Activated CD4-positive, alpha-beta memory T cell treated with anti-CD3 and anti-CD28 coated beads, Interleukin-2, amount 10 ng/mL, durations not matched to agents 7 days and 5 days (primary cell): ENCODE measurements around the gene SDK1. TPM values are rescaled to one million over a fixed set of nuclear protein-coding genes. Genes with fewer than 3 reads are reported as not detected.

ENCODE experiments used
- CTCF ChIA-PET: fragments of 350-600 bp; sonication (Branson Sonifier 250); formaldehyde crosslinking; loops from one replicate; lab custom pipeline; 2021; ENCODE audit warnings: antibody characterized with exemption, inconsistent platforms; lab: Charles Lee
- POLR2A ChIA-PET: fragments of 350-600 bp; sonication (Branson Sonifier 250); formaldehyde crosslinking; loops from one replicate; lab custom pipeline; 2021; ENCODE audit warnings: antibody characterized with exemption; lab: Charles Lee
- DNase-seq: peaks from one replicate; pipeline ENCODE4 v3.0.0-alpha.2; 2020
- H3K27ac Mint-ChIP-seq: one replicate; pipeline ENCODE4 v1.8.0; 2021; ENCODE audit warnings: mild to moderate bottlenecking, mixed read lengths
- H3K27me3 Mint-ChIP-seq: one replicate; pipeline ENCODE4 v1.8.0; 2021; ENCODE audit warnings: mixed read lengths
- H3K36me3 Mint-ChIP-seq: one replicate; pipeline ENCODE4 v1.8.0; 2021; ENCODE audit warnings: low read depth, mixed read lengths
- H3K4me1 Mint-ChIP-seq: one replicate; pipeline ENCODE4 v1.8.0; 2021; ENCODE audit warnings: mixed read lengths
- H3K4me3 Mint-ChIP-seq: one replicate; pipeline ENCODE4 v1.8.0; 2021; ENCODE audit warnings: mild to moderate bottlenecking, mixed read lengths
- H3K9me3 Mint-ChIP-seq: one replicate; pipeline ENCODE4 v1.8.0; 2021; ENCODE audit warnings: mixed read lengths
- total RNA-seq, 2 experiments: library from RNA; stranded (reverse); gene quantifications; one replicate each; pipeline ENCODE4 v1.2.3, GENCODE V29; 2021

Gene SDK1
- total RNA-seq, 2 experiments from 2014 or later, result 0.03 to 0.05 TPM

GRCh38 chr7:3892686-3893085 lies 591.6 kb downstream of the SDK1 start:
- DNase-seq, result no peak
- no peak overlapping the region for H3K27ac Mint-ChIP-seq
- H3K36me3 Mint-ChIP-seq, result no peaks in the 10 kb centered on the region
- ChIA-PET POLR2A (no interaction called here), CTCF (no interaction called here)
- no peaks in the 10 kb centered on the region for H3K9me3 Mint-ChIP-seq
- H3K27me3 Mint-ChIP-seq, result peaks cover 4% of the 10 kb centered on the region
- H3K4me1 Mint-ChIP-seq, result no peaks in the 10 kb centered on the region
- no peak overlapping the region for H3K4me3 Mint-ChIP-seq

GRCh38 chr7:3893151-3893788 lies 592.2 kb downstream of the SDK1 start:
- Mint-ChIP-seq H3K4me1 (no peaks in the 10 kb centered on the region), H3K36me3 (no peaks in the 10 kb centered on the region)
- CTCF ChIA-PET, result no interaction called here

GRCh38 chr7:3893789-3894153 lies 592.7 kb downstream of the SDK1 start:
- H3K27ac Mint-ChIP-seq, result no peak overlapping the region
- no peak for DNase-seq
- no peaks in the 10 kb centered on the region for H3K9me3 Mint-ChIP-seq
- ChIA-PET CTCF (no interaction called here), POLR2A (no interaction called here)
- H3K4me3 Mint-ChIP-seq, result no peak overlapping the region
- H3K36me3 Mint-ChIP-seq, result no peaks in the 10 kb centered on the region
- H3K27me3 Mint-ChIP-seq, result peaks cover 7% of the 10 kb centered on the region
- H3K4me1 Mint-ChIP-seq, result no peaks in the 10 kb centered on the region

More at GRCh38 chr7:3893151-3893788, 592.2 kb downstream of the SDK1 start:
- Mint-ChIP-seq H3K27ac (no peak overlapping the region), H3K9me3 (no peaks in the 10 kb centered on the region), H3K27me3 (peaks cover 7% of the 10 kb centered on the region), H3K4me3 (no peak overlapping the region)
- POLR2A ChIA-PET, result no interaction called here
- DNase-seq, result no peak

- no peak for DNase-seq
- no peak overlapping the region for H3K4me3 Mint-ChIP-seq
- ChIA-PET POLR2A (no interaction called here), CTCF (no interaction called here)
- H3K4me1 Mint-ChIP-seq, result no peaks in the 10 kb centered on the region
- H3K27me3 Mint-ChIP-seq, result peaks cover 7% of the 10 kb centered on the region
- no peaks in the 10 kb centered on the region for H3K9me3 Mint-ChIP-seq
- no peak overlapping the region for H3K27ac Mint-ChIP-seq
- no peaks in the 10 kb centered on the region for H3K36me3 Mint-ChIP-seq
Observed at GRCh38 chr7:3895341-3896116, 594.5 kb downstream of the SDK1 start.

- H3K4me3 Mint-ChIP-seq, result no peak overlapping the region
- no peaks in the 10 kb centered on the region for H3K9me3 Mint-ChIP-seq
- no peak for DNase-seq
- POLR2A ChIA-PET, result no interaction called here
- no peaks in the 10 kb centered on the region for H3K4me1 Mint-ChIP-seq
- H3K36me3 Mint-ChIP-seq, result no peaks in the 10 kb centered on the region
- no peak overlapping the region for H3K27ac Mint-ChIP-seq
- H3K27me3 Mint-ChIP-seq, result peaks cover 7% of the 10 kb centered on the region
- CTCF ChIA-PET, result no interaction called here
Observed at GRCh38 chr7:3896169-3896765, 595.2 kb downstream of the SDK1 start.

- Mint-ChIP-seq H3K27me3 (peaks cover 10% of the 10 kb centered on the region), H3K4me3 (no peak overlapping the region), H3K27ac (no peak overlapping the region), H3K4me1 (no peaks in the 10 kb centered on the region), H3K36me3 (no peaks in the 10 kb centered on the region), H3K9me3 (no peaks in the 10 kb centered on the region)
- ChIA-PET POLR2A (no interaction called here), CTCF (interaction anchor here (1.5 kb wide), 1 partner anchor 597 kb away, joined by 3 read pairs; the partner anchor contains the start of gene SDK1)
- peak; percentile 51 for DNase-seq
Observed at GRCh38 chr7:3897430-3898372, 596.6 kb downstream of the SDK1 start.

- ChIA-PET POLR2A (no interaction called here), CTCF (no interaction called here)
- Mint-ChIP-seq H3K4me3 (no peak overlapping the region), H3K9me3 (no peaks in the 10 kb centered on the region), H3K27me3 (peaks cover 9% of the 10 kb centered on the region), H3K4me1 (no peaks in the 10 kb centered on the region), H3K36me3 (no peaks in the 10 kb centered on the region), H3K27ac (no peak overlapping the region)
- DNase-seq, result no peak
Observed at GRCh38 chr7:3899559-3899991, 598.5 kb downstream of the SDK1 start.

GRCh38 chr7:3908153-3908552 lies 607.1 kb downstream of the SDK1 start:
- no peak overlapping the region for H3K4me3 Mint-ChIP-seq
- ChIA-PET CTCF (no interaction called here), POLR2A (no interaction called here)
- H3K4me1 Mint-ChIP-seq, result no peaks in the 10 kb centered on the region
- no peak overlapping the region for H3K27ac Mint-ChIP-seq
- no peaks in the 10 kb centered on the region for H3K36me3 Mint-ChIP-seq
- H3K9me3 Mint-ChIP-seq, result no peaks in the 10 kb centered on the region
- DNase-seq, result no peak
- no peaks in the 10 kb centered on the region for H3K27me3 Mint-ChIP-seq

- no peak overlapping the region for H3K4me3 Mint-ChIP-seq
- CTCF ChIA-PET, result no interaction called here
- H3K27me3 Mint-ChIP-seq, result no peaks in the 10 kb centered on the region
- H3K36me3 Mint-ChIP-seq, result no peaks in the 10 kb centered on the region
- H3K9me3 Mint-ChIP-seq, result no peaks in the 10 kb centered on the region
- H3K4me1 Mint-ChIP-seq, result no peaks in the 10 kb centered on the region
- no peak overlapping the region for H3K27ac Mint-ChIP-seq
- POLR2A ChIA-PET, result no interaction called here
- DNase-seq, result no peak
Observed at GRCh38 chr7:3909128-3909527, 608.1 kb downstream of the SDK1 start.

GRCh38 chr7:3910054-3910453 lies 609.0 kb downstream of the SDK1 start:
- H3K27ac Mint-ChIP-seq, result no peak overlapping the region
- H3K4me3 Mint-ChIP-seq, result no peak overlapping the region
- H3K27me3 Mint-ChIP-seq, result no peaks in the 10 kb centered on the region
- no peaks in the 10 kb centered on the region for H3K36me3 Mint-ChIP-seq
- CTCF ChIA-PET, result no interaction called here
- no peak for DNase-seq
- H3K4me1 Mint-ChIP-seq, result no peaks in the 10 kb centered on the region
- H3K9me3 Mint-ChIP-seq, result no peaks in the 10 kb centered on the region
- POLR2A ChIA-PET, result no interaction called here

GRCh38 chr7:3911685-3912084 lies 610.6 kb downstream of the SDK1 start:
- H3K4me1 Mint-ChIP-seq, result no peaks in the 10 kb centered on the region
- H3K4me3 Mint-ChIP-seq, result no peak overlapping the region
- H3K27ac Mint-ChIP-seq, result no peak overlapping the region
- no peaks in the 10 kb centered on the region for H3K36me3 Mint-ChIP-seq
- no peaks in the 10 kb centered on the region for H3K27me3 Mint-ChIP-seq
- no peaks in the 10 kb centered on the region for H3K9me3 Mint-ChIP-seq
- DNase-seq, result no peak
- ChIA-PET POLR2A (no interaction called here), CTCF (no interaction called here)

- Mint-ChIP-seq H3K4me3 (no peak overlapping the region), H3K4me1 (no peaks in the 10 kb centered on the region), H3K9me3 (no peaks in the 10 kb centered on the region), H3K27me3 (no peaks in the 10 kb centered on the region), H3K36me3 (no peaks in the 10 kb centered on the region), H3K27ac (no peak overlapping the region)
- DNase-seq, result no peak
- ChIA-PET POLR2A (no interaction called here), CTCF (no interaction called here)
Observed at GRCh38 chr7:3912291-3912690, 611.2 kb downstream of the SDK1 start.
